HG03045 (cell line): ENCODE results near the gene SUPT6H.

ENCODE experiments used
- ATAC-seq: cut with Tn5 transposase; IDR thresholded peaks from one replicate; pipeline ENCODE4 v1.9.1; 2021; ENCODE audit warnings: mild to moderate bottlenecking, moderate library complexity; ENCODE audit not compliant: unreplicated experiment

Gene SUPT6H

DNA sequence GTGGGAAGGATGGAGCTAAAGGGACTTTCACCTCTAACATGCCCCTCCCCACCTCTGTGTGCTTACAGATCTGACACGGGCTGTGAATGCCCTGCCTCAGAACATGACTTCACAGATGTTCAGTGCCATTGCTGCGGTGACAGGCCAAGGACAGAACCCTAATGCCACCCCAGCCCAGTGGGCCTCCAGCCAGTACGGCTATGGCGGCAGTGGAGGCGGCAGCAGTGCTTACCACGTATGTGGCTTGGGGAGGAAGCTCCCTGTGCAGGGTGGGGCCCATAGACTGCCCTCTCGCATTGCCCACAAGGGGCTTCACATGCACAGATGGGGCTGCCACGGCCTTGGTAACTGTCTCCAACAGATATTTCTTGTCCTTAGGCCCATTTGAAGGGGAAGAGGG is 38.3 kb downstream of the SUPT6H start:
- ATAC-seq, result no peak

DNA sequence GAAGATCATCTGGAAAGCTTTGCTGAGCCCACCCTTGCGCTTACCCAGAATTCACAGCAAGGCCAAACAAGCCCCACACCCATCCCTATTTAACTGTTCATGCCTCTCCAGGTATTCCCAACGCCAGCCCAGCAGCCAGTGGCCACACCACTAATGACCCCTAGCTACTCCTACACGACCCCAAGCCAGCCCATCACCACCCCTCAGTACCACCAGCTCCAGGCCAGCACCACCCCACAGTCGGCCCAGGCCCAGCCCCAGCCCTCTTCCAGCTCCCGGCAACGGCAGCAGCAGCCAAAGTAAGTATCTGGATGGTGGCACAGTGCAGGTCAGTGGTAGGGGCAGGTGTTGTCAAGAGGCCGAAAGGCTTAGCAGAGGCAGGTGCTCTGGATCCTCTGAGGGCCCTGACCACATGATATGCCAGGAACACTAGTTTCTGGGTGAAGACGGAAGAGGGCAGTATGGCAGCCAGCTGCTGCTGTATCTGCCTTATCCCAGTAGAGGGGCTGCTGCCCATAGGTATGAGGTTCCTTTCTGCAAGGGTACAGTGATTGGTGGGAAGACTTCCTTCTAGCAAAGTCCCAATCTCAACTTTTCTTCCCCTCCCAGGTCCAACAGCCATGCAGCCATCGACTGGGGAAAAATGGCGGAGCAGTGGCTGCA is 39.0 kb downstream of the SUPT6H start:
- no peak for ATAC-seq

DNA sequence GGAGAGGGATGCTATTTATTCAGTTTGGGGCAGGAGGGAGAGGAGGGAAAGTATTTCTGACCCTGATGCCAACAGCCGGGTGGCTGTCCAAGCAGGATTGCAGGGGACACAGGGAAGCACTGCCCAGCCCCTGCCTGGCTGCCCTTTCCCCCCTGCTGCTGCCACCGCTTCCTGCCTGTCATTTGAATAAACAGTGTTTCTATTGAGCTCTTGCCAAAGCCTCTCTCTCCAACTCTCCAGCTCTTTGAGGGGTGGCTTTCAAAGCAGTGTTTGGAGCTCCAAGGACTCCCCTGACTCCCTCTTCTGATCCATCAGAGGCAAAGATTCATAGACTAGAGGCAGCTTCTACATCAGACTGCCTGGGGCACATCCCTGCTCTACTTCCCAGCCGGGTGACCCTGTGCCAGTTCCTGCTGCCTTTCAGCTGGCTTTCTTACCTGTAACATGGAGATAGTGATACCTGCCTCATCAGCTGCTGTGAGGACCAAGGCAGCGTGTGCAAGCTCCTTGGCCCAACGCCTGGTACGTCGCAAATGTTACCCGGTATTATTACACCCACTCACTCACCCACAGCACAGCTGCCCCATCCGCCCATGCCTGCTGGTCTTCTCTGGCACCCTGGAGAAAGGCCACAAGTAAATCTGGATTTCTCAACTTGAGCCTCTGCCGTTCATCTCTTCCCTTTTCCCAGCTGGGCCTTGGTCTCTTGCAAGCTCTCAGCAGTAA is 40.2 kb downstream of the SUPT6H start:
- ATAC-seq, result no peak

DNA sequence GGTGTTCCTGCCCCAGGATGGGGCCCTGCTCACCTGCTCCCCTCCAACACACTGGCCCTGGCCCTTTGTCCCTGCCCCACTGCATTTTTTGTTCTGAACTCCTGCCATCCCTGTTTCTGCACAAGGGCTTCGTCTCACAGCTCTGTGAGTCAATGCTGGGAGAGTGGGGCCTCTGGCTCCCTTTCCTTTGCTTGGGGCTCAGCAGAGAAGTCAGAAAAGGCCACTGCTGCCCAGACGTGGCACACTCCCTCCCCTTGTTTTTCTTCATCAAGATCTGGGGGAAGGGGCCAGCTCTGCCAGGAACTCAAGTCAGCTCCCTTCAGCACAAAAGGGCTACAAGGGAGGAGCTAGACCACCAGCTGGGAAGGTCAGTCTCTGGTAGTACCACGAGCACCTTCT is 40.7 kb downstream of the SUPT6H start:
- ATAC-seq, result no peak

DNA sequence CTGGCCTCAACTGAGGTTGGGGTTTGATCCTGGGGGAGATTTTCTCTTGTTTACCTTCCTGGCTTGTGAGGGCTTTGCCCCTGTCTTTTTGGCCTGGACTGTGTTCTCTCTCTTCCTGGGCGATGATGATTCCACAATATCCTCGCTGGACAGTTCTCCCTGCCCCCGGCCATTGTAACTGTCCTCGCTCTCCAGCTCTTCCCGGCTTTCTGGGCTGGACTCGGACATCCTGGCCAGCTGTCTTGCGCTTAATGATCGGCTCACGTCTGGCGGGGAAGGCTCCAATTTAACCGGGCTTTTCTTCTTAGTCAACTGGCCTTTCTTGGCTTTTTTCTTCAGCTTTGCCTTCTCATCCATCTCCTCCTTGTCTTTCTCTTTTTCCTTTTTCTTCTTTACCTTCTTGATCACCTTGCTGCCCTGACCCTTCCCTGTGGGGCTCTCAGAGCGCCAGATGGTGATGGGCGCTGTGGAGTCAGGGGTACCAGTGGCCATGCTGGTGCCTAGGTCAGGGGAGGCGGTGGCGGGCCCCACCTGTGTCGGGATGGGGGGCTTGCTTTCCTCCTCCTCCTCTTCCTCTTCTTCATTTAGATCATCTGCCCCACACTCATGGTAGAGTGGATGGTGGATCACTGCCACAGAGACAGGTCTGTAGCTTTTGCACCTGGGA is 41.7 kb downstream of the SUPT6H start:
- ATAC-seq, result no peak

DNA sequence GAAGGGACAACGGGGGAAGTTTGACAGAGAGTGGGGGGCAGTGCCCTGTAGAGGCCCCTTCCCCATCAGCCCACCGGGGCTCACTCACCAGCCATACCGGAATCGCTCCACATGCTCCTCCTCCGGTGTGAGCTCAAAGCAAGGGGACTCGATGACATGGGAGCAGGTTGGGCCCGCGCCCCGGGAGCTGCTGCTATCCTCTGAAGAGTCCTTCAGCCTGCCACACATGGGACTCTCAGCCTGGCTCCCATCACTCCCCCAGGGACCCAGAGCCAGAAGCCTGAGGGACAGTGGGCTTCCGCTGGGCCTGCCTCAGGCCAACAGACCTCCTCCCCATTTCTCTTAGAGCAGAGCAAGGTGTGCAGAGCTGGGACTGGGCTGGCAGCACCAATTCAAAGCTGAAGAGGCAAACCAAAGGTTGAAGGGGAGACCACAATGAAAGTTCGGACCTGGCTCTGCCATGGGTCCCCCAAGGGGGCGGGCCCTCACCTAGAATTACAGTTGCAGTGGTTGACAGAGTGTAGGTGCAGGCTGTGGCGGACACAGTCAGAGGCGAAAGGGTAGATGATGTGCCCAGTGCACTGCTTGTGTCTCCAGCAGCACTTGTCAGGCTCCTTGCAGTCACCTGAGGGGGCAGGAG is 42.3 kb downstream of the SUPT6H start:
- ATAC-seq, result no peak

DNA sequence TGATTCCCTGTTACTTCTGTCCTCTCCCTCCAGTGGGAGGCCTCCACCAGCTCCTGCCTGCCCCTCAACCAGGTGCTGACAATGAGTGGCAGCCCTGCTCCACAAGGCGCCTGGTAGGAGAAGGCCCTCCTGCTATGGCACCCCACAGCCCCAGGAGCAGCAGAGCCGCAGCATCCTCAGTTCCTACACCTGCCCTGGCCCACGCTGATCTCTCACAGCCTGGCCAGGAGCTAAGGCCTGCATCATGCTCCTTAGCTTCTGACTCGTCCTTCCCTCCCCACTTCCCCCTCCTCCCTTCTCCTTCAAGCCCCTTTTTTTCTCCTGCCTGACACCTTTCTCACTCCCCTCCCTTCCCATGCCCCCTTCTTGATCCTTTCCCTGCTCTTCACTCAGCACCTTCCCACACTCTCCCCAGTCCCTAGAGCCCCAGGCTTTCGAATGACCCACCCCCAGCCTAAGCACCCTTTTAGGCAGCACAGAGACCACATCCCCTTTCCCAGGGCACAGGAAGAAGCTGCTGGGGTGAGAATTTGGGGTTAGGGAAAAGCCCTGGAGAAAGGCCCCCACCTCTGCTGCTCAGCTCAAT is 43.2 kb downstream of the SUPT6H start:
- no peak for ATAC-seq

DNA sequence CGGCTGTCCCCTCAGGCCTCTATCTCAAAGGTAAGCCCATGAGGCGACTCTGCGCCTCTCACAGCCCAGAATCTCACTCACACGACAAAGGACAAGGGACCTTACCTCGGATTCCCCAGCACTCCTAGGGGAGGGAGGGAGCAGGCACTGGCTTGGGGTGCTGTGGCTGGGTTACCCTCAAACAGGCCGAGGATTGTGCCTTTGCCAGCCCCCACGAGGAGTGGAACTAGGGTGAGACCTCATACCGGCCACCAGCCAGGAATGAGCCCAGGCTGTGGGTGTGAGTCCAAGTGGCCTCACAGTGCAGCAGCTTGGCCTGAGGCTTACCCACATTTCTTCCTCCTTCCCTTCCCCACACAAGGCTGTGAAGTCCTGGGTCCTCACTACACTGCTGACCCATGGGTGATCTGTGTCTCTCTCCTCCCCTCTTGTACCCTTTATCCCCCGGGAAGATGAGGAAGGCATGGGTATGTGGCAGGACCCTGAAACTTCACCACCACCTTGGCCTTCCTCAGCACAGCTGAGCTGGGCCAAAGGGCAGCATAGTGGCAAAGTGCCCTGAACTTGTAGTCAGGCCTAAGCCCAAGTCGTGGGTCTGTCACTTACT is 43.8 kb downstream of the SUPT6H start:
- no peak for ATAC-seq

DNA sequence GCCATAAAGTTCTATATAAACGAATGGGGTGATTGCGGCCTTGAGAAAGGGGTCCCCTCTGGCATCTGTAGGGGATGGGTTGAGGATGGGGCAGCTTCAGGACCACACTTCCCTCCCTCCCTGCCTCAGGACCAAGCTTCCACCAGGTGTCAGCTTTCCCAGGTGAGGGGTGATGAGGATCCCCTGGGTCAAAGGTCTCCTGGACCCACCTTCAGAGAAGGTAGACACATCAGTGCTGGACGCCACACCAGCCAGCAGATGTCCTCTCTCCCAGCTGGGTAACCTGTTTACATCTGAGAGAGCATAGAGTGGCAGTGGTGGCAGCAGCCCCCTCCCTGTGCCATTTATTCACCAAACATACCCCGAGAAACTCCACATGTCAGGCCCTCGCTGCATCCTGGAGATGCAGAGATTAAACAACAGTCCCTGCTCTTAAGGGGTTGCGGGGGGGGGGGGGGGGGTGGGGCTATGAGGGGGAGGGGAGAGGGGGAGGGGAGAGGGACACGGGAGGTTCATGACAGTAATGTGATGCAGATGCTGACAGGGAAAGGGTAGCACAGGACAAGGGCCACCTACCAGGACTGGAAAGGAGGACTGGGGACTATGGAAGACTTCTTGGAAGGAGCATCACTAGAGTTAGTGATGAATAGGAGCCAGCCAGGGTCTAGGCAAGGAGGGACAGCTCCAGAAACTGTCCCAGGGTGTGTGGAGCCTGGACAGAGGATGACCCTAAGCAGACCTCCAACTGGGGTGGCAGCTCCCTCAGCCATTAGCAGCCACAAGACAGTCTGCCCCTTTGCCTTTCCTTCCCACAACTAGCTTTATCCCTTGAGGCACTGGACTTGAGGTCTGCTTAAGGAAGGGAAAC is 44.7 kb downstream of the SUPT6H start:
- ATAC-seq, result no peak

DNA sequence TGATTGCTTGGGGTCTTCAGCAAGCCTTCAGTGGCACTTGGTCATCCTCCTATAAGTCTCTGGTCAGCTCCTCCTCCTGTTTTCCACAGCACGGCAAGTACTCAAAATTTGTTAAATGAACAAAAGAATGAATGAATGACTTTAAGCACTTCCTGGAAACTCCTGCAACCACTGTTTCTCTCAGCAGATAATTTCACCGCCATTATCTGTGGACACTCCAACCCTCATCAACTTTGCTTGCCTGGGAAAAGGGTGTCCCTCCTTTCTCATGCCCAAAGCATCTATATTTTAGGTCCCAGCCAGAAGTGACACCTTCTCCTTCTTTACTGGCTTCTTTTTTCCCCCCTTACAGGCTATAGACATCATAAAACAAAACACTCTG is 45.3 kb downstream of the SUPT6H start:
- ATAC-seq, result no peak

DNA sequence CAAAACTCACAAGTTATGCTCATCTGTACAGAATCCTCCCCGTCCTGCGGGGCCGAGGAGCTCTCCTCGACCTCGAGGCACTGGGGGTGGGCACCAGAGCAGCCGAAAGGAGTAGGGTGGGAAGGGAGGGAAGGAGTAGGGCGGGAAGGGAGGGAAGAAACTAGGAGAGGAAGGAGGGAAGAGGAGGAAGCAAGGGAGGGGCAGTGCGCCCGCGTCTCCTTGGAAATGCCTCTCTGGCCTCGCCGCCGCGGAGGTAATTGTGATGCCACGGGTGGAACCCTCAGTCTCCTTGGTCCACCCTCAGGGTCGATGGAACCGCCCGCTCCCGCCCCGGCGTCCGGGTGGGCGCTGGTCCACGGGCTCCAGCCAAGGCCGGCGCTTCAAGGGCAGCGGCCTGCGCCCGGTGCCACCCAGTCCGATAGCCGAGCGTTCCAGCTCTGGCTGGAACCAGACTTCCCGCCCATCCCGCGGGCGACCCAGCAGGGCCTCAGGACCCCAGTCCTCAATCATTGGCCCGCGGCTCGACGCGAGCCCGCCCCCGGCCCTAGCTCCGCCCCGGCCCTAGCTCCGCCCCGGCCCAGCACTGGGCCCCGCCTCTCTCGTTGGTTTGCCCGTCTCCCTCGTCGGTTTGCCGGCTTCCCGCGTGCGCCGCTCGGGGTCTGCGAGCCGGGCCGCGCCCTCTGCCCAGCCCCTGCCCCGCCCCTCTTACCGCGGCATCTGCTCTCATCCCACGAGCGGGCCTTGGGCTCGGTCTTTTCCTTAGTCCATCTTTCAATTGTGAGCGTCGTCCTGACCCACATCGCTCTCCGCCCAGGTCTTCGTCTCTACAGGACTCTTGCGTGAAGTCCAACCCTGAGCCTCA is 49.1 kb downstream of the SUPT6H start:
- peak; percentile 80 for ATAC-seq

DNA sequence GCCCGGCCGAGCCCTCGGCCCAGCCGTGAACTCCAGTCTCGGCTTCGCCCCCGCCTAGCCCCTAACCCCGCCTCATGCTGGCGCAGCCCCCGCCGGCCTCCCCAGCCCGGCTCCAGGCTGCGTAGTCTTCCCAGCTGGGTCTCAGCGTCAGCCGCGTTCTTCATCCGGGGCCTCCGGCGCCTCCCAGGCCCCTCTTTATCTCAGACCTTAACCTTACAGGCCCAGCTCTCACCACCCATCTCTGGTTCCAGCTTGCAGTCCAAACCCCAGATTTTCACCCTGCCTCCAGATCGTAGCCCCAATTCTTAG is 49.7 kb downstream of the SUPT6H start, which contains the start of gene PROCA1:
PROCA1 (minus strand) TSS at position 166 of the 309 bp plus-strand sequence. CDS start 228 bp downstream, outside the sequence.
- peak; percentile 33 for ATAC-seq

DNA sequence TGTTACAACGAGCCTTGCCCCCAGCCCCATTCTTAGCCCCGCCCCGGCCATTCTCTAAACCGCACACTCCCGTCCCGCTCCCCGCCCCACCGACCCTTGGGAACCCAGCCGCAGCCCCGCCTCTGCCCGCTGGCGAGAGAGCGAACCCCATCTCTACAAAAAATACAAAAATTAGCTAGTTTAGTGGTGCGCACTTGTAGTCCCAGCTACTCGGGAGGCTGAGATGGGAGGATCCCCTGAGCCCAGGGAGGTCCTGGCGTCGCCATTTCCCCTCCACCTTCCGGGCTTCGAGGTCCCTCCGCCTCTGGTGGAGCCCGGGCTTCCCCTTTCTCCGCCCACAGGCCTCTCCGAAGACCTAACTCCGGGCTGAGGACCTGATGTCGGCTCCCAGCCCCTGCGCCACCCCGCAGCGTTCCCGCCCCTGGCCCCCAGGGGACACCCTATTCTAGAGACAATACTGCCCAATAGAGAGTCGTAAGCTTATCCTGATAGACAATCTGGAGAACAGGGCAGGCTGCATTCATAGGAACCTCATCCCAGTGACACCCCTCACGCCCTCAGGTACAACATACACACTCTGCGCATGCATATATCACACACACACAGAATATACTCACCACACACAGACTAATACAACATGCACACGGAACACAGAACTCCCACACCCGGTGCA is 50.2 kb downstream of the SUPT6H start:
- no peak for ATAC-seq

DNA sequence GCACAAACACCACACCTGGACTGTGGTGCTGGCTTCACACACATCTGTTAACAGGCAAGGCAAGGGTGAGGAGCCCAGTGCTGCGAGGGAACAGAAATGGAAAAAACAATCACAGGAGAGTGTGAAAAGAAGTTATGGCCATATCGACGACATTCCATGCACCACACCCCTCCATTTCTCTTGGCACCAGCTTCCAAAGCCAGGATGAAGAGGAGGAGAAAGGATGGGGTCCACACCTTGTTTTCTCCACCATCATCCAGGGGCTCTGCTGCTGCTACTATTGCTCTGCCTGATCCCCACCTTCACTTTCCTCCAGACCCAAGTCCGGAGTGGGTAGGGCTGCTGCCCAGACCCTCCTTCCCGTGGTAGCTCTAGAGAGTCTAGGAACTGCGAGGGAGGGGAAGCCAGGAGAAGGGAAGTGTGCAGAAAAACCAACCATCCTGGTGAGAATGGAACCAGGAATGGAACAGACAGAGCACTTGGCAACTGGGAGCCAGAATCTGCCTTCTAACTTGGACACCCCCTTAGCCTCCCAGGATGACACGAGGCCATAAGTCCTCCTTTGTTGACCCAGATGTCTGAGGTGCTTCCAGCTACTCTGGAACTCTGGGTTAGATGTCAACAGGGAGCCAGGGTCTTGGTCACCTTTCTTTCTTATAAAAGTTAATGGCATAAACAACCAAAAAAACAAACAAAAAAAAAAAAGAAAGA is 50.9 kb downstream of the SUPT6H start:
- ATAC-seq, result no peak

DNA sequence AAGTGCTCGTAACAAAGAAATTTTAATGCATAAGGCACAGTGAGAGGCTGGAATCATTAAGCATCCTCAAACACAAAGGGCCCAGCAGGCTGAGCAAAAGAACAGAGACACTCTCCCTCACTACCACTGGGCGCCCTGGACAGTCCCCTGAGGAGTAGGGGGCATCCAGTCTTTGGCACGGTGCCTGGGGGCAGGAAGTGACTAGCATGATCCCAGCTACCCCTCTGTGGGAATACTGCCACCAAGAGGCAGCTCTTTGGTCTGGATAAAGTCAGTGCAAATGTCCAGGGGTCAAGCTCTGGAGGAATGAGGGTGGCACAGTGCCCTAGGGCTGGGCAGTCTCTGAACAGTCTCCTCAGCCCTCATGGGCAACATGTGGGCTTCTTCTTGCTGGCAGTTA is 52.3 kb downstream of the SUPT6H start:
- no peak for ATAC-seq

DNA sequence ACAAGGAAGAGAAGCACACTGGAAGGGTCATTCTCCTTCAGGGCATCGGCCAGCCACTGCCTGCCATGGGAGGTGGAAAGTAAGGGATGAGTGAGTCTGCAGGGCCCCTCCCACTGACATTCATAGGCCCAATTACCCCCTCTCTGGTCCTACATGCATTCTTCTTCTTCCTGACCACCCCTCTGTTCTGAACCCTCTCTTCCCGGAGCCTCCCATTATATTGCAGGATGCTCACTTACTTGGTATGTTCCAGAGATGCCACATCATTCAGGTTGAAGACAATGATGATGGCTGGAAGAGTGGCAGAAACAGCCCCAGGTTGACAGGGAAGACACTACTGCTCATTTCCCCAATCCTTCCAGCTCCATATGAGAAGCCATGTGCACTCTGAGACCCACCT is 53.2 kb downstream of the SUPT6H start:
- no peak for ATAC-seq

DNA sequence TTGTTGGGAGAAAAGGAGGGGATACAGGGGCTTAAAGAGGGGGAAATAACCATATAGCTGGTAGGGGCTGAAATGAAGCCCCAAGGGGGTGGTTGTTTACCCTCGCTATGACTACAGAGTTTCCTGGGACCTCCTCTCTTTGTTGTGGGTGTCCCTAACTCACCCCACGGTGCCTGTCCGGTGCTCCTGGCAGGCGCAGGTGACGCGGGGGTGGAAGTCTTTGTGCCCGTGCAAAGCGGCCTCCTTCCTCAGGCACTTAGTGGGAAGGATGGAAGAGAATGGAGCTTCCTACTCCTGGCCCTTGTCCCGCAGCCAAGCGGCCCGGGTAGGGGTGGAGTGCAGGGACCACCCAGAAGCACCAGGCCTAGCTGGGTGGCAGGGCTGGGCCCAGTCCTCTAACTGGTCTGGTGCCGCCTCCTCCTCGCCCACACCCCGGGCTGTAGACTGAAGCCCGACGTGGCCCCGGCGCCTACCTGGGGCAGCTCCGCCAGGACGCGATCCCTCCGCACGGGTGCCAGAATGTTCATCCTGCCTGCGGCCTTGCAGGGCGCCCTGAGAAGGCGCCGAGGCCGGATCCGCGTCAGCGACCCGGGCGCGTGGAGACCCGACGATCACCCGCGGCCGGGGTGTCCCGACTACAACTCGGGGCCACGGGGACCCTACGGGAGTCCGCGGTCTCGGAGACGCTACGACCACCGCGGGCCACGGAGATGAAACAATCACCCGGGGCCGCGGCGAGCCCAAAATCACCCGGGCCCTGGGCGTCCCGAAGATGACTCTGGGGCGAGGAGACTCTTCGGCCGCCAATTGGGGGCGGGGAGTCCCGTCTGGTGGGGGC is 55.0 kb downstream of the SUPT6H start:
- ATAC-seq, result no peak
